ENCODE measurements around the gene LINGO1. TPM values are rescaled to one million over a fixed set of nuclear protein-coding genes. Genes with fewer than 3 reads are reported as not detected.

LINGO1 gene
- 0.90 and 2.1 TPM in 2 replicates for total RNA-seq (2014; rRNA removed; shearing (Covaris generic))
- polyA plus RNA-seq (2015; cell fraction: cytosol; rRNA removed): 12.0 and 28.5 TPM in 2 replicates
- 0.88 and 4.6 TPM in 2 replicates for polyA plus RNA-seq (2015; cell fraction: nucleus; rRNA removed)

- no peak for DNase-seq (ENCODE audit: low read depth, low spot score)
- in situ Hi-C loops (cut with HindIII; ENCODE audit: low pct_unique_long_range_greater_than_20kb, low sequenced_read_pairs): no loop called here
Observed at GRCh38 chr15:77632534-77633133, at the start of gene LINGO1. Gene LINGO1 (minus strand): TSS chr15:77632912. CDS start chr15:77632315, 597 bp downstream.

GRCh38 chr15:77681362-77681761, 48.6 kb upstream of the LINGO1 start:
- DNase-seq (ENCODE audit: low read depth, low spot score): no peak
- in situ Hi-C loops (cut with HindIII; ENCODE audit: low pct_unique_long_range_greater_than_20kb, low sequenced_read_pairs): no loop called here

- DNase-seq (ENCODE audit: low read depth, low spot score): no peak
- in situ Hi-C loops (cut with HindIII; ENCODE audit: low pct_unique_long_range_greater_than_20kb, low sequenced_read_pairs): no loop called here
Observed at GRCh38 chr15:77676569-77677375, 44.1 kb upstream of the LINGO1 start.

- DNase-seq (ENCODE audit: low read depth, low spot score): no peak
- in situ Hi-C loops (cut with HindIII; ENCODE audit: low pct_unique_long_range_greater_than_20kb, low sequenced_read_pairs): no loop called here
Observed at GRCh38 chr15:77675806-77676415, 43.2 kb upstream of the LINGO1 start.

GRCh38 chr15:77674327-77674726, 41.6 kb upstream of the LINGO1 start:
- no peak for DNase-seq (ENCODE audit: low read depth, low spot score)

GRCh38 chr15:77673866-77674265, 41.2 kb upstream of the LINGO1 start:
- in situ Hi-C loops (cut with HindIII; ENCODE audit: low pct_unique_long_range_greater_than_20kb, low sequenced_read_pairs): no loop called here

More at GRCh38 chr15:77674327-77674726, 41.6 kb upstream of the LINGO1 start:
- in situ Hi-C loops (cut with HindIII; ENCODE audit: low pct_unique_long_range_greater_than_20kb, low sequenced_read_pairs): no loop called here

GRCh38 chr15:77672135-77672534, 39.4 kb upstream of the LINGO1 start:
- in situ Hi-C loops (cut with HindIII; ENCODE audit: low pct_unique_long_range_greater_than_20kb, low sequenced_read_pairs): no loop called here
- no peak for DNase-seq (ENCODE audit: low read depth, low spot score)

More at GRCh38 chr15:77673866-77674265, 41.2 kb upstream of the LINGO1 start:
- no peak for DNase-seq (ENCODE audit: low read depth, low spot score)

- in situ Hi-C loops (cut with HindIII; ENCODE audit: low pct_unique_long_range_greater_than_20kb, low sequenced_read_pairs): no loop called here
- DNase-seq (ENCODE audit: low read depth, low spot score): no peak
Observed at GRCh38 chr15:77671362-77672056, 38.8 kb upstream of the LINGO1 start.

- DNase-seq (ENCODE audit: low read depth, low spot score): no peak
- in situ Hi-C loops (cut with HindIII; ENCODE audit: low pct_unique_long_range_greater_than_20kb, low sequenced_read_pairs): no loop called here
Observed at GRCh38 chr15:77670558-77671361, 38.0 kb upstream of the LINGO1 start.

- no peak for DNase-seq (ENCODE audit: low read depth, low spot score)
- in situ Hi-C loops (cut with HindIII; ENCODE audit: low pct_unique_long_range_greater_than_20kb, low sequenced_read_pairs): no loop called here
Observed at GRCh38 chr15:77669896-77670295, 37.2 kb upstream of the LINGO1 start.

GRCh38 chr15:77667338-77668234, 34.9 kb upstream of the LINGO1 start:
- in situ Hi-C loops (cut with HindIII; ENCODE audit: low pct_unique_long_range_greater_than_20kb, low sequenced_read_pairs): no loop called here
- DNase-seq (ENCODE audit: low read depth, low spot score): no peak

GRCh38 chr15:77666296-77666660, 33.6 kb upstream of the LINGO1 start:
- in situ Hi-C loops (cut with HindIII; ENCODE audit: low pct_unique_long_range_greater_than_20kb, low sequenced_read_pairs): no loop called here
- no peak for DNase-seq (ENCODE audit: low read depth, low spot score)

- no peak for DNase-seq (ENCODE audit: low read depth, low spot score)
- in situ Hi-C loops (cut with HindIII; ENCODE audit: low pct_unique_long_range_greater_than_20kb, low sequenced_read_pairs): no loop called here
Observed at GRCh38 chr15:77665530-77666295, 33.0 kb upstream of the LINGO1 start.

GRCh38 chr15:77664428-77664827, 31.7 kb upstream of the LINGO1 start:
- in situ Hi-C loops (cut with HindIII; ENCODE audit: low pct_unique_long_range_greater_than_20kb, low sequenced_read_pairs): no loop called here
- no peak for DNase-seq (ENCODE audit: low read depth, low spot score)

- in situ Hi-C loops (cut with HindIII; ENCODE audit: low pct_unique_long_range_greater_than_20kb, low sequenced_read_pairs): no loop called here
- no peak for DNase-seq (ENCODE audit: low read depth, low spot score)
Observed at GRCh38 chr15:77663256-77663655, 30.5 kb upstream of the LINGO1 start.

All from SK-MEL-5 (cell line).